A549 (cell line): ENCODE measurements around the gene AMN. TPM values are rescaled to one million over a fixed set of nuclear protein-coding genes. Genes with fewer than 3 reads are reported as not detected.

Experiments
- ATAC-seq, 2 experiments: fragments of 200-7000 bp in 1 of 2; fragments of >200 bp in 1 of 2; cut with Nextera tagmentation in 1 of 2; cut with Tn5 transposase in 1 of 2; 3 replicates each; pipeline versions ENCODE4 v1.8.0 to v1.9.1; 2018 to 2020; ENCODE audit warnings: mild to moderate bottlenecking in 1 of 2, moderate library complexity in 1 of 2
- CTCF ChIA-PET: fragments of 300-600 bp; sonication (Branson Sonifier 250); formaldehyde crosslinking; extraction: SDS; loops from one replicate; lab custom pipeline; 2021; ENCODE audit warnings: antibody characterized with exemption, inconsistent platforms; lab: Yijun Ruan, JAX
- POLR2A ChIA-PET: fragments of 350-600 bp; formaldehyde crosslinking; extraction: SDS; loops from one replicate; lab custom pipeline; 2021; ENCODE audit warnings: antibody characterized with exemption, inconsistent platforms; lab: Yijun Ruan, JAX
- DNase-seq, 2 experiments: peaks; one replicate each; pipeline versions ENCODE4 v3.0.0 to v3.0.0-alpha.2; 2011 to 2016; ENCODE audit warnings: low read depth in 1 of 2, low spot score in 1 of 2
- FAIRE-seq: peaks from 2 replicates; lab custom pipeline; 2011; peaks lifted over from hg19 to GRCh38; lab: Jason Lieb, UNC
- H3K27ac ChIP-seq, 2 experiments: fragments of >200 bp; sonication (Bioruptor Twin); formaldehyde crosslinking; 3 replicates each; pipeline ENCODE4 v1.5.1; 2016 to 2017
- H3K4me1 ChIP-seq: fragments of >200 bp; sonication (Bioruptor Twin); formaldehyde crosslinking; 3 replicates; pipeline ENCODE4 v1.6.1; 2016
- H3K4me2 ChIP-seq: fragments of >200 bp; sonication (Bioruptor Twin); formaldehyde crosslinking; 3 replicates; pipeline ENCODE4 v1.6.1; 2016
- H3K4me3 ChIP-seq: fragments of >200 bp; sonication (Bioruptor Twin); formaldehyde crosslinking; 3 replicates; pipeline ENCODE4 v1.5.1; 2016
- H3K9me3 ChIP-seq: fragments of >200 bp; sonication (Bioruptor Twin); formaldehyde crosslinking; 3 replicates; pipeline ENCODE4 v1.6.1; 2016
- ATOH8 ChIP-seq: fragments of 250-450 bp; sonication (Bioruptor Pico); IDR thresholded peaks from 2 replicates; pipeline ENCODE4 v1.5.0; 2020; ENCODE audit warnings: low read depth, mild to moderate bottlenecking, moderate library complexity
- CBX2 ChIP-seq: fragments of 200-600 bp; sonication (generic); IDR thresholded peaks from 2 replicates; pipeline ENCODE4 v1.6.1; 2016; ENCODE audit warnings: low read depth, mild to moderate bottlenecking, borderline replicate concordance
- CBX8 ChIP-seq: fragments of 200-600 bp; sonication (generic); IDR thresholded peaks from 2 replicates; pipeline ENCODE4 v1.6.1; 2016
- CEBPB ChIP-seq, 2 experiments: fragments of >200 bp in 1 of 2; sonication (Bioruptor Twin) in 1 of 2; formaldehyde crosslinking in 1 of 2; IDR thresholded peaks; 2 replicates each; pipeline ENCODE4 v1.6.1; 2012 to 2016
- CHD4 ChIP-seq: fragments of 200-600 bp; sonication (generic); IDR thresholded peaks from 2 replicates; pipeline ENCODE4 v1.6.1; 2016; ENCODE audit warnings: antibody characterized with exemption, mild to moderate bottlenecking, borderline replicate concordance
- E2F6 ChIP-seq: IDR thresholded peaks from 2 replicates; pipeline ENCODE4 v1.6.1; 2012; ENCODE audit warnings: low read depth, borderline replicate concordance
- EHF ChIP-seq: fragments of 250-450 bp; sonication (Bioruptor Pico); IDR thresholded peaks from 2 replicates; pipeline ENCODE4 v1.5.0; 2020; ENCODE audit warnings: mild to moderate bottlenecking
- ELK1 ChIP-seq: fragments of 150-350 bp; IDR thresholded peaks from 2 replicates; pipeline ENCODE4 v1.6.1; 2014; ENCODE audit warnings: low read depth, mild to moderate bottlenecking, low read length
- GATA3 ChIP-seq: IDR thresholded peaks from 2 replicates; pipeline ENCODE4 v1.6.1; 2012; ENCODE audit warnings: borderline replicate concordance
- HDAC2 ChIP-seq: fragments of 200-600 bp; sonication (generic); IDR thresholded peaks from 2 replicates; pipeline ENCODE4 v1.6.1; 2016
- HEYL ChIP-seq: fragments of 250-450 bp; sonication (Bioruptor Pico); IDR thresholded peaks from 2 replicates; pipeline ENCODE4 v1.8.0; 2021; ENCODE audit warnings: mild to moderate bottlenecking, moderate library complexity
- HOXA7 ChIP-seq: fragments of 250-450 bp; sonication (Bioruptor Pico); IDR thresholded peaks from 2 replicates; pipeline ENCODE4 v1.5.0; 2020; ENCODE audit warnings: mild to moderate bottlenecking, moderate library complexity
- KDM1A ChIP-seq: fragments of 200-600 bp; sonication (generic); IDR thresholded peaks from 2 replicates; pipeline ENCODE4 v1.6.1; 2016; ENCODE audit warnings: low read depth, mild to moderate bottlenecking
- KDM5A ChIP-seq: fragments of 200-600 bp; sonication (generic); IDR thresholded peaks from 2 replicates; pipeline ENCODE4 v1.6.1; 2016; ENCODE audit warnings: antibody characterized with exemption, mild to moderate bottlenecking
- MAZ ChIP-seq: fragments of 150-350 bp; IDR thresholded peaks from 2 replicates; pipeline ENCODE4 v1.6.1; 2014; ENCODE audit warnings: antibody characterized with exemption, low read depth, low read length, borderline replicate concordance
- MYC ChIP-seq: IDR thresholded peaks from 2 replicates; pipeline ENCODE4 v1.6.1; 2012; ENCODE audit warnings: mild to moderate bottlenecking, inconsistent platforms, low read length, improper control_type of control experiment, borderline replicate concordance
- NPAS2 ChIP-seq: fragments of 250-450 bp; sonication (Bioruptor Pico); IDR thresholded peaks from 2 replicates; pipeline ENCODE4 v1.8.0; 2022; ENCODE audit warnings: mild to moderate bottlenecking, moderate library complexity, borderline replicate concordance
- PBX3 ChIP-seq: IDR thresholded peaks from 2 replicates; pipeline ENCODE4 v1.6.1; 2012
- RAD21 ChIP-seq, 2 experiments: fragments of >200 bp in 1 of 2; sonication (Bioruptor Twin) in 1 of 2; formaldehyde crosslinking in 1 of 2; IDR thresholded peaks in 1 of 2; conservative IDR thresholded peaks in 1 of 2; 2 replicates in 1 of 2; 3 replicates in 1 of 2; pipeline ENCODE4 v1.6.1; 2012 to 2018; ENCODE audit warnings: inconsistent platforms in 1 of 2
- SMC3 ChIP-seq: fragments of >200 bp; sonication (Bioruptor Twin); formaldehyde crosslinking; IDR thresholded peaks from 3 replicates; pipeline ENCODE4 v1.6.1; 2018; ENCODE audit warnings: inconsistent platforms
- SREBF2 ChIP-seq: fragments of 450-650 bp; IDR thresholded peaks from 2 replicates; pipeline ENCODE4 v1.6.1; 2014; ENCODE audit warnings: mild to moderate bottlenecking, moderate library complexity
- TFCP2L1 ChIP-seq: fragments of 250-450 bp; sonication (Bioruptor Pico); IDR thresholded peaks from 2 replicates; pipeline ENCODE4 v1.5.0; 2021; ENCODE audit warnings: mild to moderate bottlenecking
- ZFP36 ChIP-seq: fragments of 450-650 bp; IDR thresholded peaks from 2 replicates; pipeline ENCODE4 v1.6.1; 2014; ENCODE audit warnings: borderline replicate concordance; ENCODE audit not compliant: partially characterized antibody
- WGBS: methylation state at CpG from one replicate; pipeline ENCODE4 v1.1.6; 2017; ENCODE audit errors: missing lambda C conversion rate; 5-methylcytosine and 5-hydroxymethylcytosine counted together
- polyA plus RNA-seq, 4 experiments: library from polyadenylated mRNA; depleted of rRNA in 3 of 4; stranded (reverse); fragments of >200 nt; fragmentation: RNase III in 1 of 4; extraction: RNeasy Plus Mini Kit Qiagen cat#74134 plus additional on column Dnase treatment in 1 of 4; gene quantifications; 2 replicates in 3 of 4; 3 replicates in 1 of 4; pipeline ENCODE4 v1.2.3, GENCODE V29; 2011 to 2017

AMN gene
- polyA plus RNA-seq, 2 of the 4 experiments (the other 2 are of a cell fraction), result 0.25 to 0.58 TPM

- TF ChIP-seq CHD4, result no peak
- no peak for TF ChIP-seq HDAC2
- no peak for TF ChIP-seq NPAS2
- no peak for TF ChIP-seq GATA3
- TF ChIP-seq HEYL (CRISPR knock-in tag), result no peak
- no peak for TF ChIP-seq CBX2
- TF ChIP-seq SREBF2, result no peak
Observed at GRCh38 chr14:102953100-102953499, 30.6 kb downstream of the AMN start (continued).

- no peak overlapping the region for H3K4me3 ChIP-seq
- TF ChIP-seq KDM1A, result no peak
- TF ChIP-seq ZFP36, result no peak
- TF ChIP-seq SMC3, result no peak
- no peak for TF ChIP-seq TFCP2L1 (CRISPR knock-in tag)
- no peak for TF ChIP-seq EHF (CRISPR knock-in tag)
- no peak for TF ChIP-seq CBX8
- no peak for TF ChIP-seq ATOH8
- TF ChIP-seq HOXA7 (CRISPR knock-in tag), result no peak
- no peak for TF ChIP-seq RAD21 (conservative IDR thresholded peaks at IDR 0.05 in 1 of 2, IDR thresholded peaks at IDR 0.05 in 1 of 2)
- no peak for TF ChIP-seq KDM5A
- TF ChIP-seq MYC, result no peak
- TF ChIP-seq ELK1, result no peak
- no peak for TF ChIP-seq GATA3
- TF ChIP-seq MAZ, result no peak
- TF ChIP-seq CEBPB (IDR thresholded peaks at IDR 0.05), result no peak
- FAIRE-seq (no peak), DNase-seq (no peak), ATAC-seq (no peak)
- ChIA-PET CTCF (interaction anchor here (1.5 kb wide), 1 partner anchor 18 kb away, joined by 3 read pairs; no protein-coding TSS in a partner anchor), POLR2A (no interaction called here)
- H3K4me1 ChIP-seq, result 0 out of 3 replicates have a peak, but pooled peaks cover under 1% of the 10 kb centered on the region
- no peak overlapping the region for H3K27ac ChIP-seq
- WGBS, result 95% methylated on average over 16 of the region's 18 CpGs
- no peak overlapping the region for H3K4me2 ChIP-seq
- H3K9me3 ChIP-seq, result no peaks in the 10 kb centered on the region
Observed at GRCh38 chr14:102954081-102954789, 31.8 kb downstream of the AMN start.

- Histone ChIP-seq H3K4me3 (no peak overlapping the region), H3K27ac (no peak overlapping the region), H3K4me2 (no peak overlapping the region), H3K4me1 (no peaks in the 10 kb centered on the region), H3K9me3 (no peaks in the 10 kb centered on the region)
- ChIA-PET CTCF (interaction anchor here (0.7 to 1.3 kb wide), 2 partner anchors 15 to 29 kb away, joined by 3 read pairs; no protein-coding TSS in a partner anchor), POLR2A (no interaction called here)
- FAIRE-seq, result no peak
- DNase-seq, result no peak
- WGBS, result 89% methylated on average over 8 of the region's 8 CpGs
- TF ChIP-seq ATOH8 (no peak), EHF (CRISPR knock-in tag) (no peak), PBX3 (no peak), CBX8 (no peak), E2F6 (no peak)
- ATAC-seq, result no peak
Observed at GRCh38 chr14:102955636-102956408, 33.4 kb downstream of the AMN start.
